SJSA1 (cell line): ENCODE results near the gene TBC1D5. TPM values are rescaled to one million over a fixed set of nuclear protein-coding genes. Genes with fewer than 3 reads are reported as not detected.

Experiments used
- DNase-seq, 2 experiments: peaks; one replicate each; pipeline ENCODE4 v3.0.0-alpha.2; 2015 to 2020; ENCODE audit warnings: low spot score in 2 of 2, low read depth in 1 of 2
- H3K27ac ChIP-seq: fragments of 250-450 bp; sonication (Bioruptor Pico); 2 replicates; pipeline ENCODE4 v1.5.1; 2020; ENCODE audit warnings: mild to moderate bottlenecking, moderate library complexity
- H3K27me3 ChIP-seq: fragments of 250-450 bp; sonication (Bioruptor Pico); replicated peaks from 2 replicates; pipeline ENCODE4 v1.5.1; 2020; ENCODE audit warnings: mild to moderate bottlenecking, moderate library complexity
- H3K36me3 ChIP-seq: fragments of 250-450 bp; sonication (Bioruptor Pico); 2 replicates; pipeline ENCODE4 v1.5.1; 2020; ENCODE audit warnings: mild to moderate bottlenecking
- H3K4me1 ChIP-seq: fragments of 250-450 bp; sonication (Bioruptor Pico); replicated peaks from 2 replicates; pipeline ENCODE4 v1.6.1; 2021; ENCODE audit warnings: mild to moderate bottlenecking
- H3K4me3 ChIP-seq: fragments of 250-450 bp; sonication (Bioruptor Pico); 2 replicates; pipeline ENCODE4 v1.5.1; 2020; ENCODE audit warnings: mild to moderate bottlenecking
- H3K9me3 ChIP-seq: fragments of 250-450 bp; sonication (Bioruptor Pico); replicated peaks from 2 replicates; pipeline ENCODE4 v1.5.1; 2020; ENCODE audit warnings: mild to moderate bottlenecking
- total RNA-seq: library from RNA; depleted of rRNA; stranded (reverse); fragments of >200 nt; shearing (Covaris generic); gene quantifications from 2 replicates; pipeline ENCODE4 v1.2.3, GENCODE V29; 2014

TBC1D5 gene
- total RNA-seq, 1 experiment from 2014 or later: 40.8 TPM

GRCh38 chr3:17444865-17445264, 297.6 kb downstream of the TBC1D5 start:
- Histone ChIP-seq H3K9me3 (no peaks in the 10 kb centered on the region), H3K27me3 (no peaks in the 10 kb centered on the region), H3K36me3 (no peaks in the 10 kb centered on the region), H3K4me3 (no peak overlapping the region), H3K4me1 (no peaks in the 10 kb centered on the region), H3K27ac (no peak overlapping the region)
- no peak for DNase-seq

- Histone ChIP-seq H3K9me3 (no peaks in the 10 kb centered on the region), H3K36me3 (no peaks in the 10 kb centered on the region), H3K4me1 (no peaks in the 10 kb centered on the region), H3K27ac (no peak overlapping the region), H3K27me3 (no peaks in the 10 kb centered on the region), H3K4me3 (no peak overlapping the region)
- no peak for DNase-seq
Observed at GRCh38 chr3:17443142-17443541, 299.3 kb downstream of the TBC1D5 start.

GRCh38 chr3:17442332-17443049, 299.9 kb downstream of the TBC1D5 start:
- no peaks in the 10 kb centered on the region for H3K4me1 ChIP-seq

GRCh38 chr3:17433876-17434275, 308.6 kb downstream of the TBC1D5 start:
- Histone ChIP-seq H3K9me3 (no peaks in the 10 kb centered on the region), H3K27ac (no peak overlapping the region), H3K36me3 (no peaks in the 10 kb centered on the region), H3K4me3 (no peak overlapping the region), H3K4me1 (no peaks in the 10 kb centered on the region), H3K27me3 (no peaks in the 10 kb centered on the region)
- no peak for DNase-seq

More at GRCh38 chr3:17442332-17443049, 299.9 kb downstream of the TBC1D5 start:
- no peaks in the 10 kb centered on the region for H3K9me3 ChIP-seq
- no peak overlapping the region for H3K27ac ChIP-seq
- H3K27me3 ChIP-seq: no peaks in the 10 kb centered on the region
- no peak overlapping the region for H3K4me3 ChIP-seq
- H3K36me3 ChIP-seq: no peaks in the 10 kb centered on the region
- no peak for DNase-seq

GRCh38 chr3:17432236-17432635, 310.2 kb downstream of the TBC1D5 start:
- no peaks in the 10 kb centered on the region for H3K9me3 ChIP-seq
- no peak for DNase-seq
- H3K36me3 ChIP-seq: no peaks in the 10 kb centered on the region
- H3K27ac ChIP-seq: no peak overlapping the region
- H3K27me3 ChIP-seq: no peaks in the 10 kb centered on the region
- no peaks in the 10 kb centered on the region for H3K4me1 ChIP-seq
- no peak overlapping the region for H3K4me3 ChIP-seq

- DNase-seq: no peak
- Histone ChIP-seq H3K27ac (no peak overlapping the region), H3K4me1 (no peaks in the 10 kb centered on the region), H3K27me3 (no peaks in the 10 kb centered on the region), H3K36me3 (no peaks in the 10 kb centered on the region), H3K4me3 (no peak overlapping the region), H3K9me3 (no peaks in the 10 kb centered on the region)
Observed at GRCh38 chr3:17431484-17432045, 310.9 kb downstream of the TBC1D5 start.

- Histone ChIP-seq H3K36me3 (no peaks in the 10 kb centered on the region), H3K4me1 (no peaks in the 10 kb centered on the region), H3K9me3 (no peaks in the 10 kb centered on the region), H3K4me3 (no peak overlapping the region), H3K27ac (no peak overlapping the region), H3K27me3 (no peaks in the 10 kb centered on the region)
- DNase-seq: peak in 1 of 2 experiments; percentile 29
Observed at GRCh38 chr3:17431004-17431403, 311.4 kb downstream of the TBC1D5 start.

- Histone ChIP-seq H3K4me1 (no peaks in the 10 kb centered on the region), H3K36me3 (no peaks in the 10 kb centered on the region), H3K9me3 (no peaks in the 10 kb centered on the region), H3K4me3 (no peak overlapping the region), H3K27ac (no peak overlapping the region), H3K27me3 (no peaks in the 10 kb centered on the region)
- DNase-seq: no peak
Observed at GRCh38 chr3:17430582-17430981, 311.8 kb downstream of the TBC1D5 start.

GRCh38 chr3:17423786-17424536, 318.5 kb downstream of the TBC1D5 start:
- no peak overlapping the region for H3K4me3 ChIP-seq
- H3K9me3 ChIP-seq: no peaks in the 10 kb centered on the region
- peaks cover 6% of the 10 kb centered on the region for H3K4me1 ChIP-seq
- no peak for DNase-seq
- H3K27me3 ChIP-seq: no peaks in the 10 kb centered on the region
- no peak overlapping the region for H3K27ac ChIP-seq
- H3K36me3 ChIP-seq: no peaks in the 10 kb centered on the region

- Histone ChIP-seq H3K4me3 (no peak overlapping the region), H3K9me3 (no peaks in the 10 kb centered on the region), H3K36me3 (no peaks in the 10 kb centered on the region), H3K4me1 (peaks cover 6% of the 10 kb centered on the region), H3K27ac (no peak overlapping the region), H3K27me3 (no peaks in the 10 kb centered on the region)
- DNase-seq: no peak
Observed at GRCh38 chr3:17422636-17423035, 319.8 kb downstream of the TBC1D5 start.

GRCh38 chr3:17420668-17421067, 321.8 kb downstream of the TBC1D5 start:
- DNase-seq: peak in 1 of 2 experiments; percentile 11
- Histone ChIP-seq H3K27ac (no peak overlapping the region), H3K4me1 (peaks cover 6% of the 10 kb centered on the region), H3K27me3 (no peaks in the 10 kb centered on the region), H3K4me3 (no peak overlapping the region), H3K9me3 (no peaks in the 10 kb centered on the region), H3K36me3 (no peaks in the 10 kb centered on the region)

GRCh38 chr3:17412950-17413530, 329.4 kb downstream of the TBC1D5 start:
- no peaks in the 10 kb centered on the region for H3K9me3 ChIP-seq
- no peaks in the 10 kb centered on the region for H3K27me3 ChIP-seq
- peak in 1 of 2 experiments; percentile 38 for DNase-seq
- no peak overlapping the region for H3K27ac ChIP-seq
- no peak overlapping the region for H3K4me3 ChIP-seq
- H3K4me1 ChIP-seq: no peaks in the 10 kb centered on the region
- H3K36me3 ChIP-seq: no peaks in the 10 kb centered on the region

- no peak for DNase-seq
- H3K4me1 ChIP-seq: no peaks in the 10 kb centered on the region
- no peak overlapping the region for H3K4me3 ChIP-seq
- no peak overlapping the region for H3K27ac ChIP-seq
- H3K27me3 ChIP-seq: no peaks in the 10 kb centered on the region
- no peaks in the 10 kb centered on the region for H3K9me3 ChIP-seq
- H3K36me3 ChIP-seq: no peaks in the 10 kb centered on the region
Observed at GRCh38 chr3:17411157-17411877, 331.1 kb downstream of the TBC1D5 start.
